HG02884 (cell line): ENCODE results near the gene FNDC5.

Source experiments
- ATAC-seq: cut with Tn5 transposase; IDR thresholded peaks from one replicate; pipeline ENCODE4 v1.9.1; 2021; ENCODE audit warnings: mild to moderate bottlenecking, moderate library complexity; ENCODE audit not compliant: unreplicated experiment

Gene FNDC5

GRCh38 chr1:32867151-32867550 is 3.6 kb downstream of the FNDC5 start:
- no peak for ATAC-seq

- ATAC-seq, result no peak
These were observed 4.9 kb downstream of the FNDC5 start for GRCh38 chr1:32865639-32866405.

DNA sequence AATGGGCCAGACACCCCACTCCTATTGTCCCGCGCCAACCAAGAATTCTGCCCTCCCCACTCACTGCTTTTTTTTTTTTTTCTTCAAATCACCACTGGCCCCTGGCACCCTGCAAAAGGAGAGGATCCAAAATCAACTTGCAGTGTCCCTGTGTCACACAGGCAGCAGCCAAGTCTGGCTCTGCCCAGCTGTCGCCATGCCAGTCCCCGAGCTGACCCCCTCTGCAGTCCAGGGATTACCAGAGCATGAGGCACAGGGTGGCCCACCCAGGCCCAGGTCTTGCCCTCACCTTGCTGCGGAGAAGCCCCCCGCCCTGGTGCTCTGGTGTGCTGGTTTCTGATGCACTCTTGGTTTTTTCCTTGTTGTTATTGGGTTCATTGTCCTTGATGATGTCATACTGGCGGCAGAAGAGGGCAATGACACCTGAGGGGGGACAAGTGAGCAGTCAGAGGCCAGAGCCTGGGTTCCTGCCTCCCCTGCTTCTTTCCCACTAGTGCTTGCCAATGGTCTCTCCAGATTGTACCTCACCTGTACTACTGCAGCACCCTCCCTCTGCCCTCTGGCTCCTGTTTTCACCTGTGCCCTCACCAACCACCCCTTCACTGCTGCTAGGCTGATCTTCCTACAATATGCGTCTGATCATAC is 6.2 kb downstream of the FNDC5 start:
- ATAC-seq, result no peak

DNA sequence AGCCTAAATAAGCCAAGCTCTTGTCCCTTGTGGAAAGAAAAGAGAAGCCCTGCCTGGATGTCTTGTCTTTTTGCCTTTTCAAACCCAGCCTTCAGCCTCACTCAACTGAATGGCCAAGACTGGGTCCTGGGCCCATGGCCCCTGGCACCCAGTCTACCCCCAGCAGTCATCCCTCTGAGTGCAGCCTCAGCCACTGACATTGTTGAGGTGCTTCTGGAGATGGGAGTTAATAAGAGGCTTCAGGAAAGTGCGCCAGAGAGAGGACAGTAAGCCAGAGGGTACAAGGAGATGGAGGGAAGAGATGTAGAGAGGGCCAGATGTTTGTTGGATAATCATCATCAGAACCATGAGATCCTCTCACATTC is 6.8 kb downstream of the FNDC5 start:
- no peak for ATAC-seq

- ATAC-seq, result no peak
These were observed 7.4 kb downstream of the FNDC5 start for GRCh38 chr1:32863218-32863880.

DNA sequence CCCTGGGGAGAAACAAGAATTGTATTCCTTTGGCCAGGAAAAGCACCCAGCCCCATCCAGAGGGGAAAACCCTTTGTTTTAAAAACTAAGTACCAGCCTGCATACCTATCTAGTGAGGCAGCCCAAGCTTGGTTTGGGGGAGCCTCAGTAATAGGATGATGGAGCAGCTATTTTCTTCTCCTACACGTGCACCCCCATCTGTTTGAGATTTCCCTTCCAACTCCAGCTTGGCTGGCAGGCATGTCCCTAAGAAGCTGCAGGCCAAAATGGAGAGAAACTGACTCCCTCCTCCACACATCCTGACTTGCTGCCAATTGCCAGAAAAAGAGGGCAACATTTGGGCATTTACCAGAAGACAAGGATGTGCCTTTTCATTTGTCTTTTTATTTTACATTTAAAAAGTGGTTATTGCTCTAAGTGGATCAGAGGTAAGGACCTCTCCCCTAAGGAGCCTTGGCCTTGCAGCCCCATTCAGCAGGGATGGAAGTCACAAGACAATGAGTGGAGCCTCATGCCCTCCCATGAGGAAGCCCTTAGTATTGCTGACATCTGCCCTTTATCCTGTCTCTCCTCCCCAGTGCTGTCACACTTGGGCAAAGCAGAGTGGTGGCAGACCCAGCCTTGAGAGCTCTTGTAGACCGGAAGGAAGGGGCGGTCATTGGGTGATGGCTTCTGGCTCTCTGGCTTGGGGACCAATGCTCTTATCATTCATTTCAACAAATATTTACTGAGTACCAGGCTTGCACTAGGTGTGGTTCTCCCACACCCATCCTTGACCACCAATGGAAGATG is 8.6 kb downstream of the FNDC5 start:
- ATAC-seq, result no peak

DNA sequence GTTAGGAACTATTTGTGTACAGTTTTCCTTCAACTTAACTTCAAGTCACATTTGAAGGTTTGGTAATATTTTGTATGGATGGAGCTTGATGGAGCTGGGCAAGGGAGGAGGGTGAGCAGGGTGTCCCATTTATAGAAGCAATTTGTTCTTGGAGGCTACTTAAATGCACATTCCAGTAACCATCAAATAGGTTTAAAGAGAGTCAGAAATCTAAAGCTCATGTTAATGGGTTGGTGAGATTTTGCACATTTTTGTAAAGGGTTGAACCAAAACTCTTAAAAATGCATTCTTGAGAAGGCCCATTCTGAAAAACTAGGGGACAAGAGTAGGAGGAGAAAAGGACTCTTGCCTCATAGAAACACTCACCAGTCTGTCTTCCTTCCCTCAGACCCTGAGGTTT is 10.1 kb downstream of the FNDC5 start:
- ATAC-seq, result no peak

GRCh38 chr1:32859915-32860314 is 10.8 kb downstream of the FNDC5 start:
- no peak for ATAC-seq

DNA sequence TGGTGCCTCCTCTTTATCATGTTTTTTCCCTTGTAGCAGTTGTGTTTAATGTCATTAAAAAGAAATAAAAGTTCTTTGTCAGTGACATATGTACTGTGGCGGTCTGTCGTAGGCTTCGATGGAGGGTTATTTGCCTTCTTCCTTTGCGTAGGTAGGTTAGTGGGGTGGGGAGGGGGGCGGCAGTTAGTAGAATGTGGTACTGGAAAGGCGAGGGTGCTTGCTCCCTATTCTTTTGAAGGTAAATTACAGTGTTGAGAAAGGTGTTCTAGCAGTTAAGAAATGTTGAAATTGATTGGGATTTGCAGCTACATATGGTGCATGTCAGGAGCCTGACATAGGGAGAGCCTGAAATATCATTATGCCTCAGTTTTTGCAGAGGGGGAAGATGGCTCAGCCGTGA is 11.9 kb downstream of the FNDC5 start:
- no peak for ATAC-seq

- ATAC-seq, result no peak
These were observed 12.6 kb downstream of the FNDC5 start for GRCh38 chr1:32858136-32858535.

- ATAC-seq, result no peak
These were observed 14.7 kb downstream of the FNDC5 start for GRCh38 chr1:32855861-32856617.

DNA sequence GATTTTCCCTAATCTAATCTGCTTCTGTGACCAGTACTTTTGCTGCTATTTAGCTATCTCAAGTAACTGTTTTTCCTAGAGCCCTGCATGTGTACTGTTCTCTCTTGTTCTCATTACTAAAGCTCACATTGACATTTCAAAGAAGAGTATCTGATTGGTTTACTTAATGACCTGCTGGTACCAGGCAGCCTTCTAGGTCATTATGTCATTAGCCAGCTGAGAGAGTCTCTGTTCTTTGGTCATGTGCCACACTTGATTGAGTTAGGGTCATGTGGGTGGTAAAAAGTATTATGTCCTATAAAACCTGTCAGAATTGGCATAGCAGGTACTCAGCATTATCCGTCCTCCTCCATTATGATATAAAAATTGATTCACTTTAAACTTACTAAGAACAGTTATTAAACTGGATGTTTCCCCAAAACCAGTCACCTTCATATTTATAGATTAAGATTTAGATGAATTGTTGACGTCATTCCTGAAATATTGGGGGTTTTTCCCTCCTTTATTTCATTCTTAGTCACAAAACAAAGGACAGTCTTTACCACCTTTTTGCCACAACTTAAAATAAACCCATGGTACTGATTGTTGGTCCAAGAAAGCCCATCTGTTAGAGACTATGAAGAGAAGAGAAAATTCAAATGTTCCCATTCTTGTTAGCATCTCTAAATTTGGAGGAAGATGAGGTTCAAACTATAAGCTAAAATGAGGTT is 22.2 kb downstream of the FNDC5 start:
- ATAC-seq, result no peak

DNA sequence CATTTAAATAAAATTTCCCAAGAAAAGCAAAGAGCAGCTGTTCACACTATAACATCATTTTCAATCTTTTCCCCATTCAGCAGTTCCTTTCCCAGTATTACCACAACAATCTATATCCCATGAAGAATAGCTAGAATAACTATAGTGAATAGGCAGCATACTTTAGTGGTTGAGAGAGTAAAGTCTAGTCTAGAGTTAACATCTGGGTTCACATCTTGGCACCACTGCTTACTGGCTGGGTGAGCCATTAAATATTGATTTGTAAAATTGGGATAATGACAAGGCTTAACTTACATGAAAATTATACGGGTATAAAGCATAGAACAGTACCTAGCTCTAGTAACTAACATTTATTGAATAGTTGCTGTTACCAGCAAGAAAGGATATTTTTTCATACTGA is 38.8 kb downstream of the FNDC5 start:
- ATAC-seq, result no peak

DNA sequence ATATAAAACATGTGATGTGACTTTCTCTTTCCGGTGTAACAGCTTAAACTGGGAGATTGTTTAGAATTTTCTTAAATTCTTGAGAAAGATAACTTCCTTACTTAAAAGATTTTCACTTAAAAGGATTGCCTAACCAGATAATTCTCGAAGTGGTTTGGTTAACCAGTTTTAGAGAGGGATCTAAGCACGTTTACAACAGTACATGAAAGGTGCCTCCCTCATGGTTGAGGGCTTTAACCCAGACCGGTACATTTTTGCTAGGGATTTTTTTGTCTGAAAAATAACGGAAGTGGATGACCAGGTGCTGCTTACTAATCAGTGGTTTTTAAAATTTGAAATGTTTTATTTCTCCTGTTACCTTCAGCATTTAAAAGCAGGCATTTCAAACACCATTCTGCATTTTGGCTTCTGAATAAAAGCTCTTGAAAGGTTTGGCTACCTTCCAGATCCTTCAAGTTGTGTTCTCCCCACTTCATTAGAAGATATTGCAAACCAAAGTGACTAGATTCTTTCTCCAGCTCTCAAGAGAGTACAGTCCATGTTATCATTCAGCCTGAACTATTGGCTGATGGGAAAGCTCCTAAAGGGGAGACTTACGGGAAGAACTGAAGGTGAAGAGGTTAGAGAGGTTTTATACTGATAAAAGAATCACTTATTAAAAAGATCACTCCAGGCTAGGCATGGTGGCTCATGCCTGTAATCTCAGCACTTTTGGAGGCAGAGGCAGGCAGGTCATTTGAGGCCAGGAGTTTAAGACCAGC is 40.4 kb downstream of the FNDC5 start:
- ATAC-seq, result no peak

DNA sequence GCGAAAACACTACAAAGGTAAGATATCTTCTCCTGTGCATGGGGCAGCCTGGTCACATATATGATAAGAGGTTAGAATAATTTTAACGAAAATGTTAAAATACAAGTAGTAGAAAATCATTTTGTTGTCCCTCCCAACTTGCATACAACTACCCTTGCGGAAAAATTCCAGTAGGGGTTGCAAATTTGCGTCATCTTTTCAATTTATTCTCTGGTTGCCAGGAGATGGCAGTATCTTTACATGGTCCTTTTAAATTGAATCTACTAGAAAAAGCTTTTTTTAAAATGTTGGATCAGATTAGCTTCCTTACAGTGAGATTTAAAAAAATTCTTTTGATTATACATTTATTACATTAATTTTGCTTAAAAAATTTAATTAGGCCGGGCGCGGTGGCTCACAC is 42.4 kb downstream of the FNDC5 start:
- ATAC-seq, result no peak

DNA sequence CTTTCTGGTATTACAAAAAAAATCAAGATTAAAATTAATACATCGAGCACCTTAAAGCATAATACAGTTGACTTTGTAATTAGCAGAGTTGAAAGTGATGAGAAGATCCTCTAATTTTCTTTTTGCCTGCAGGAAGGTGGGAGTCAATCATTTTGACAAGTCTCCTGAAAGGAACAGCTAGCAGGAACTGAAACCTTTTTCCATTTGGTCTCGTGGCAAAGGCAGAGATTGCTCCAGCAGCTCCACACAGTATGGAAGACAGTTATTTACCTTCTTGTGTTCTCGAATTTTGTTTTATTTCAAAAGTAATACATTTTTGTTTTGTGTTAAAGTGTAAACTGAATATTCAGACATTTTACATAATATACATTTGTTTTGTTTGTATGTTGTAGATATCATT is 45.5 kb downstream of the FNDC5 start:
- ATAC-seq, result no peak

GRCh38 chr1:32818804-32819541 is 51.7 kb downstream of the FNDC5 start:
- ATAC-seq, result no peak
